Peyer's patch (tissue), 4 donors: ENCODE data around the gene DARS1.

Experiments used
- POLR2A ChIP-seq, 2 donors: fragments of 450-650 bp; IDR thresholded peaks; one replicate each; pipeline ENCODE4 v1.5.1; 2017; ENCODE audit warnings: antibody characterized with exemption in 2 of 2, mild to moderate bottlenecking in 2 of 2, moderate library complexity in 2 of 2
- TF ChIP-seq, protein P1 (sequence below), 6 experiments: fragments of 450-650 bp in 4 of 6; fragments of 200-600 bp in 2 of 6; sonication (generic) in 1 of 6; IDR thresholded peaks; one replicate each; pipeline ENCODE4 v1.5.1; 2017 to 2019; ENCODE audit warnings: antibody characterized with exemption in 6 of 6, mild to moderate bottlenecking in 3 of 6, moderate library complexity in 1 of 6

DNA sequence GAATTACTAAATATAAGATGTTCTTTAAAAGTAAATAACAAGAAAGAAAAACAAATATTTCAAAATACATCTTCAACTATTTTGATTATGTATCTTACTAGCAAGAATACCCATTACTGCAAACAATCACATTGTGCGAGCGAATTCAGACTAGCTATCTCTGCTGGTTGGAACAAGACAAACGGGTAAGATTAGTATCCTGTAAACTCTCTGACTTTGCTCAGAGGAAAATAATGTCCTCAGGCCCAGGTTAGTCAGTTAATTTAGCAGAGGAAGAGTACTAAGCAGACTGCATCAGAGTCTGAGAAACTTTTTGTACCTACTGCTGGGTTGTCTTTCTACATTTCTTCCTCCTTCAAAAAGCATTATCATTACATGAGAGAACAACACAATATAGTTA lies 58.8 kb downstream of the DARS1 start:
- TF ChIP-seq, protein P1, sequence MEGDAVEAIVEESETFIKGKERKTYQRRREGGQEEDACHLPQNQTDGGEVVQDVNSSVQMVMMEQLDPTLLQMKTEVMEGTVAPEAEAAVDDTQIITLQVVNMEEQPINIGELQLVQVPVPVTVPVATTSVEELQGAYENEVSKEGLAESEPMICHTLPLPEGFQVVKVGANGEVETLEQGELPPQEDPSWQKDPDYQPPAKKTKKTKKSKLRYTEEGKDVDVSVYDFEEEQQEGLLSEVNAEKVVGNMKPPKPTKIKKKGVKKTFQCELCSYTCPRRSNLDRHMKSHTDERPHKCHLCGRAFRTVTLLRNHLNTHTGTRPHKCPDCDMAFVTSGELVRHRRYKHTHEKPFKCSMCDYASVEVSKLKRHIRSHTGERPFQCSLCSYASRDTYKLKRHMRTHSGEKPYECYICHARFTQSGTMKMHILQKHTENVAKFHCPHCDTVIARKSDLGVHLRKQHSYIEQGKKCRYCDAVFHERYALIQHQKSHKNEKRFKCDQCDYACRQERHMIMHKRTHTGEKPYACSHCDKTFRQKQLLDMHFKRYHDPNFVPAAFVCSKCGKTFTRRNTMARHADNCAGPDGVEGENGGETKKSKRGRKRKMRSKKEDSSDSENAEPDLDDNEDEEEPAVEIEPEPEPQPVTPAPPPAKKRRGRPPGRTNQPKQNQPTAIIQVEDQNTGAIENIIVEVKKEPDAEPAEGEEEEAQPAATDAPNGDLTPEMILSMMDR (IDR thresholded peaks at IDR 0.05): no peak
- no peak for TF ChIP-seq POLR2A (IDR thresholded peaks at IDR 0.05)
